ENCODE results near the gene XRCC5.

GRCh38 chr2:216159144-216159543 lies 50.0 kb downstream of the XRCC5 start:
- TF ChIP-seq RAD21 (IDR thresholded peaks at IDR 0.05 in 1 of 2, conservative IDR thresholded peaks at IDR 0.05 in 1 of 2; ENCODE audit: low read depth in 2 of 2, low read length in 2 of 2) (no peak), EP300 (IDR thresholded peaks at IDR 0.05; ENCODE audit: borderline replicate concordance in 1 of 2, low read depth in 2 of 2, low read length in 2 of 2) (no peak), SRF (IDR thresholded peaks at IDR 0.05; ENCODE audit: low read depth, low read length) (no peak), POLR2AphosphoS5 (IDR thresholded peaks at IDR 0.05; ENCODE audit: low read depth, low read length) (no peak), TAF1 (IDR thresholded peaks at IDR 0.05; ENCODE audit: low read depth, low read length) (no peak), EZH2 (IDR thresholded peaks at IDR 0.05; ENCODE audit: low read depth, low read length, severe bottlenecking) (no peak), GTF2F1 (IDR thresholded peaks at IDR 0.05; ENCODE audit: borderline replicate concordance, low read depth, low read length) (no peak)
- TF ChIP-seq, protein P1, sequence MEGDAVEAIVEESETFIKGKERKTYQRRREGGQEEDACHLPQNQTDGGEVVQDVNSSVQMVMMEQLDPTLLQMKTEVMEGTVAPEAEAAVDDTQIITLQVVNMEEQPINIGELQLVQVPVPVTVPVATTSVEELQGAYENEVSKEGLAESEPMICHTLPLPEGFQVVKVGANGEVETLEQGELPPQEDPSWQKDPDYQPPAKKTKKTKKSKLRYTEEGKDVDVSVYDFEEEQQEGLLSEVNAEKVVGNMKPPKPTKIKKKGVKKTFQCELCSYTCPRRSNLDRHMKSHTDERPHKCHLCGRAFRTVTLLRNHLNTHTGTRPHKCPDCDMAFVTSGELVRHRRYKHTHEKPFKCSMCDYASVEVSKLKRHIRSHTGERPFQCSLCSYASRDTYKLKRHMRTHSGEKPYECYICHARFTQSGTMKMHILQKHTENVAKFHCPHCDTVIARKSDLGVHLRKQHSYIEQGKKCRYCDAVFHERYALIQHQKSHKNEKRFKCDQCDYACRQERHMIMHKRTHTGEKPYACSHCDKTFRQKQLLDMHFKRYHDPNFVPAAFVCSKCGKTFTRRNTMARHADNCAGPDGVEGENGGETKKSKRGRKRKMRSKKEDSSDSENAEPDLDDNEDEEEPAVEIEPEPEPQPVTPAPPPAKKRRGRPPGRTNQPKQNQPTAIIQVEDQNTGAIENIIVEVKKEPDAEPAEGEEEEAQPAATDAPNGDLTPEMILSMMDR (IDR thresholded peaks at IDR 0.05; ENCODE audit: control extremely low read depth in 1 of 3, insufficient read depth in 1 of 3, low read depth in 1 of 3, low read length in 3 of 3) = no peak

All from H1 (cell line).